ENCODE measurements around the gene YPEL5. TPM values are rescaled to one million over a fixed set of nuclear protein-coding genes. Genes with fewer than 3 reads are reported as not detected.

Gene YPEL5
- polyA plus RNA-seq, 1 of the 3 experiments (the other 2 are of a cell fraction) = 60.5 TPM

DNA sequence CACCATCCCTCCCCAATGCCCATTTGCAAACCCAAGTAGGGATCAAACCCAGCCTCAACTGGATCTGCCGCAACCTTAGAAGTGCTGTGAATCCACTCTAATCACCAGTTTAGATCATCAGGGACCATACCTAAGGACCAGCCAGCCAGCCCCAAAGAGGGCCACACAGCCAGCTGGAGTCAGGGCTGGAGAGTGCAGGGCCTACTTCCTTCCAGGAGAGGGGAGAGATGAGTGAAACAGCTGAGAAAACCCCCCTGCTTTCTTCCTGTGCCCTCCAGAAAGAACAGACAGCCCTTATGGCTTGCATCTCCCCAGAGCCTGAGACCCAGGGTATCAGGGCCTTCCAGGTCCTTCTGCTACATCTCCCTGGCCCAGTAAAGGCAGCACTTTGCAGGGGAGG is 25.8 kb downstream of the YPEL5 start (continued):
- TF ChIP-seq FOSL2 (IDR thresholded peaks at IDR 0.05; ENCODE audit: borderline replicate concordance, low read depth) (no peak), POLR2AphosphoS5 (IDR thresholded peaks at IDR 0.05; ENCODE audit: low read depth, low read length) (no peak)
- TF ChIP-seq, protein P1, sequence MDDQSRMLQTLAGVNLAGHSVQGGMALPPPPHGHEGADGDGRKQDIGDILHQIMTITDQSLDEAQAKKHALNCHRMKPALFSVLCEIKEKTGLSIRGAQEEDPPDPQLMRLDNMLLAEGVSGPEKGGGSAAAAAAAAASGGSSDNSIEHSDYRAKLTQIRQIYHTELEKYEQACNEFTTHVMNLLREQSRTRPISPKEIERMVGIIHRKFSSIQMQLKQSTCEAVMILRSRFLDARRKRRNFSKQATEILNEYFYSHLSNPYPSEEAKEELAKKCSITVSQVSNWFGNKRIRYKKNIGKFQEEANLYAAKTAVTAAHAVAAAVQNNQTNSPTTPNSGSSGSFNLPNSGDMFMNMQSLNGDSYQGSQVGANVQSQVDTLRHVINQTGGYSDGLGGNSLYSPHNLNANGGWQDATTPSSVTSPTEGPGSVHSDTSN (IDR thresholded peaks at IDR 0.05) = no peak
- TF ChIP-seq, protein P2, sequence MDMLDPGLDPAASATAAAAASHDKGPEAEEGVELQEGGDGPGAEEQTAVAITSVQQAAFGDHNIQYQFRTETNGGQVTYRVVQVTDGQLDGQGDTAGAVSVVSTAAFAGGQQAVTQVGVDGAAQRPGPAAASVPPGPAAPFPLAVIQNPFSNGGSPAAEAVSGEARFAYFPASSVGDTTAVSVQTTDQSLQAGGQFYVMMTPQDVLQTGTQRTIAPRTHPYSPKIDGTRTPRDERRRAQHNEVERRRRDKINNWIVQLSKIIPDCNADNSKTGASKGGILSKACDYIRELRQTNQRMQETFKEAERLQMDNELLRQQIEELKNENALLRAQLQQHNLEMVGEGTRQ (IDR thresholded peaks at IDR 0.05; ENCODE audit: borderline replicate concordance, low read depth, low read length) = no peak

DNA sequence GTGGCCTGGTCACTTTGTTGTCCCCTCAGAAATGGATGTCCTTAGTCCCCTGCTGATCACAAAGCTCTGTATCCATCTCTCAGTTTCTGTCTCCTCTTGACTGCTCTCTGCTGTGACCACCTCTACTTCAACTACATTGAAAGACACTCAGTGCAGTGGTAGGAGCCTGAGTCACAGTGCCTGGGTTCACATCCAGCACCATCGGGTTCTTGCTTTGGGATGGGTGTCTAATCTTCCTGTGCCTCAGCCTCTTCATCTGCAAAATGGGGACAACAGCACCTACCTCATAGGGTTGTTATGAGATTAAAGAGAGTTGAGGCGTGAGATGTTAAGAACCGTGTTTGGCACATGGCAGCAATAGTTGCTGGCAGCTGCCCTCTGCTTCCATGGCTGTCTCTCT is 30.6 kb downstream of the YPEL5 start:
- Histone ChIP-seq H3K4me1 (ENCODE audit: control insufficient read depth in 1 of 2, insufficient read depth in 2 of 2, low read depth in 1 of 2, low read length in 1 of 2) (no peaks in the 10 kb centered on the region), H3K9me2 (no peaks in the 10 kb centered on the region), H3K36me3 (replicated peaks in 1 of 2; ENCODE audit: control insufficient read depth in 1 of 2, insufficient read depth in 2 of 2, low read length in 1 of 2) (no peaks in the 10 kb centered on the region), H3F3A (replicated peaks; ENCODE audit: insufficient read depth) (no peaks in the 10 kb centered on the region), H3K9ac (no peak overlapping the region), H2AFZ (ENCODE audit: low read depth) (no peak overlapping the region), H3K27ac (ENCODE audit: low read depth in 2 of 2, low read length in 1 of 2) (no peak overlapping the region), H3K79me2 (ENCODE audit: insufficient read depth) (no peaks in the 10 kb centered on the region), H3K9me3 (no peaks in the 10 kb centered on the region), H3K27me3 (ENCODE audit: insufficient read depth) (no peaks in the 10 kb centered on the region), H4K20me1 (ENCODE audit: insufficient read depth) (no peaks in the 10 kb centered on the region), H3K4me2 (no peak overlapping the region), H3K4me3 (ENCODE audit: low read depth in 2 of 2, low read length in 1 of 2) (no peak overlapping the region)
- CTCF ChIA-PET = interaction anchor here (0.7 to 6.6 kb wide), 6 partner anchors 13 to 534 kb away, joined by 3 to 50 read pairs (median 4); no protein-coding TSS in a partner anchor
- TF ChIP-seq MXI1 (IDR thresholded peaks at IDR 0.05; ENCODE audit: low read depth, low read length) = no peak
- TF ChIP-seq, protein P1 (IDR thresholded peaks at IDR 0.05) = no peak
- no peak for TF ChIP-seq NFIC (IDR thresholded peaks at IDR 0.05; ENCODE audit: borderline replicate concordance)
- no peak for TF ChIP-seq SMC3 (IDR thresholded peaks at IDR 0.05; ENCODE audit: low read depth, low read length)
- TF ChIP-seq RAD21 (IDR thresholded peaks at IDR 0.05; ENCODE audit: low read length) = no peak
- TF ChIP-seq, protein P3, sequence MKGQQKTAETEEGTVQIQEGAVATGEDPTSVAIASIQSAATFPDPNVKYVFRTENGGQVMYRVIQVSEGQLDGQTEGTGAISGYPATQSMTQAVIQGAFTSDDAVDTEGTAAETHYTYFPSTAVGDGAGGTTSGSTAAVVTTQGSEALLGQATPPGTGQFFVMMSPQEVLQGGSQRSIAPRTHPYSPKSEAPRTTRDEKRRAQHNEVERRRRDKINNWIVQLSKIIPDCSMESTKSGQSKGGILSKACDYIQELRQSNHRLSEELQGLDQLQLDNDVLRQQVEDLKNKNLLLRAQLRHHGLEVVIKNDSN (IDR thresholded peaks at IDR 0.05; ENCODE audit: borderline replicate concordance, low read depth) = no peak
- TF ChIP-seq RXRA (IDR thresholded peaks at IDR 0.05; ENCODE audit: borderline replicate concordance, low read depth) = no peak
- no peak for TF ChIP-seq SIN3A (IDR thresholded peaks at IDR 0.05; ENCODE audit: borderline replicate concordance, low read depth, low read length)
- TF ChIP-seq, protein P4, sequence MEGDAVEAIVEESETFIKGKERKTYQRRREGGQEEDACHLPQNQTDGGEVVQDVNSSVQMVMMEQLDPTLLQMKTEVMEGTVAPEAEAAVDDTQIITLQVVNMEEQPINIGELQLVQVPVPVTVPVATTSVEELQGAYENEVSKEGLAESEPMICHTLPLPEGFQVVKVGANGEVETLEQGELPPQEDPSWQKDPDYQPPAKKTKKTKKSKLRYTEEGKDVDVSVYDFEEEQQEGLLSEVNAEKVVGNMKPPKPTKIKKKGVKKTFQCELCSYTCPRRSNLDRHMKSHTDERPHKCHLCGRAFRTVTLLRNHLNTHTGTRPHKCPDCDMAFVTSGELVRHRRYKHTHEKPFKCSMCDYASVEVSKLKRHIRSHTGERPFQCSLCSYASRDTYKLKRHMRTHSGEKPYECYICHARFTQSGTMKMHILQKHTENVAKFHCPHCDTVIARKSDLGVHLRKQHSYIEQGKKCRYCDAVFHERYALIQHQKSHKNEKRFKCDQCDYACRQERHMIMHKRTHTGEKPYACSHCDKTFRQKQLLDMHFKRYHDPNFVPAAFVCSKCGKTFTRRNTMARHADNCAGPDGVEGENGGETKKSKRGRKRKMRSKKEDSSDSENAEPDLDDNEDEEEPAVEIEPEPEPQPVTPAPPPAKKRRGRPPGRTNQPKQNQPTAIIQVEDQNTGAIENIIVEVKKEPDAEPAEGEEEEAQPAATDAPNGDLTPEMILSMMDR (IDR thresholded peaks at IDR 0.05) = no peak
- TF ChIP-seq, protein P5, sequence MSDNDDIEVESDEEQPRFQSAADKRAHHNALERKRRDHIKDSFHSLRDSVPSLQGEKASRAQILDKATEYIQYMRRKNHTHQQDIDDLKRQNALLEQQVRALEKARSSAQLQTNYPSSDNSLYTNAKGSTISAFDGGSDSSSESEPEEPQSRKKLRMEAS (IDR thresholded peaks at IDR 0.05; ENCODE audit: low read depth) = no peak
- no peak for TF ChIP-seq EZH2phosphoT487 (IDR thresholded peaks at IDR 0.05; ENCODE audit: borderline replicate concordance, low read depth)
- TF ChIP-seq EP300 (IDR thresholded peaks at IDR 0.05; ENCODE audit: borderline replicate concordance in 1 of 2, low read depth in 1 of 2, low read length in 1 of 2) = no peak
- no peak for TF ChIP-seq FOSL2 (IDR thresholded peaks at IDR 0.05; ENCODE audit: borderline replicate concordance, low read depth)
- WGBS (ENCODE audit: low lambda C conversion rate) = 70% methylated on average over 3 of the region's 3 CpGs
- POLR2A ChIA-PET = no interaction called here
- no peak for DNase-seq

Data from SK-N-SH (cell line).